HG03108 (cell line): ENCODE results near the gene OXGR1.

Experiments
- ATAC-seq: cut with Tn5 transposase; IDR thresholded peaks from one replicate; pipeline ENCODE4 v1.9.1; 2021; ENCODE audit warnings: moderate library complexity; ENCODE audit not compliant: unreplicated experiment

Gene OXGR1

GRCh38 chr13:96963786-96964475 is 30.3 kb downstream of the OXGR1 start:
- no peak for ATAC-seq

- ATAC-seq: no peak
These were observed 33.9 kb downstream of the OXGR1 start for GRCh38 chr13:96960379-96960778.

GRCh38 chr13:96958286-96958891 is 35.9 kb downstream of the OXGR1 start:
- no peak for ATAC-seq

GRCh38 chr13:96952595-96952994 is 41.7 kb downstream of the OXGR1 start:
- no peak for ATAC-seq

GRCh38 chr13:96948127-96948526 is 46.1 kb downstream of the OXGR1 start:
- no peak for ATAC-seq

- no peak for ATAC-seq
These were observed 46.8 kb downstream of the OXGR1 start for GRCh38 chr13:96947343-96947910.

- no peak for ATAC-seq
These were observed 47.5 kb downstream of the OXGR1 start for GRCh38 chr13:96946709-96947311.

GRCh38 chr13:96940961-96941360 is 53.3 kb downstream of the OXGR1 start:
- no peak for ATAC-seq

GRCh38 chr13:96935901-96936300 is 58.4 kb downstream of the OXGR1 start:
- ATAC-seq: no peak
